H1 (cell line): ENCODE data around the gene CYP4B1. TPM values are rescaled to one million over a fixed set of nuclear protein-coding genes. Genes with fewer than 3 reads are reported as not detected.

ENCODE experiments used
- CTBP2 ChIP-seq: IDR thresholded peaks from 2 replicates; pipeline ENCODE4 v1.7.0; 2011; ENCODE audit warnings: borderline replicate concordance, mild to moderate bottlenecking, moderate library complexity, mixed read lengths, low read length; ENCODE audit not compliant: insufficient read depth, insufficient read length
- SIRT6 ChIP-seq: IDR thresholded peaks from one replicate; pipeline ENCODE4 v1.7.1; 2012; ENCODE audit warnings: low read length, inconsistent platforms
- SP2 ChIP-seq: IDR thresholded peaks from 2 replicates; pipeline ENCODE4 v1.6.1; 2012; ENCODE audit warnings: mild to moderate bottlenecking, low read length, inconsistent platforms
- TAF1 ChIP-seq: IDR thresholded peaks from 2 replicates; pipeline ENCODE4 v1.6.1; 2011; ENCODE audit warnings: mild to moderate bottlenecking, low read depth, low read length
- TBP ChIP-seq: IDR thresholded peaks from 2 replicates; pipeline ENCODE4 v1.6.1; 2011; ENCODE audit warnings: low read depth, low read length, improper control_type of control experiment
- polyA plus RNA-seq, 7 experiments: library from polyadenylated mRNA; depleted of rRNA in 3 of 7; stranded (reverse) in 5 of 7; unstranded in 2 of 7; fragments of >200 nt in 5 of 7; fragments of 200-250 nt in 2 of 7; gene quantifications; 1 replicate in 5 of 7; 2 replicates in 1 of 7; 4 replicates in 1 of 7; pipeline versions ENCODE4 v1.2.1 to v1.2.3, GENCODE V29; 2011 to 2013; ENCODE audit warnings: missing spikeins in 2 of 7, mixed read lengths in 2 of 7
- total RNA-seq: library from RNA; stranded (reverse); fragmentation: NEBNext Ultra II Directional; extraction: Animal tissue kit (Norgen Biotek cat#: 25700); gene quantifications from 2 replicates; pipeline ENCODE4 v1.2.1, GENCODE V29; 2021
- TF ChIP-seq, protein P1 (sequence below): IDR thresholded peaks from 2 replicates; pipeline ENCODE4 v1.6.1; 2011; ENCODE audit warnings: low read depth, mild to moderate bottlenecking, low read length; ENCODE audit not compliant: insufficient read depth

The CYP4B1 gene
- total and polyA plus RNA-seq, 2 of the 8 experiments (the other 6 are each of a cell fraction or from before 2014, with no cell fraction given), result 0.23 TPM; not detected in 1

DNA sequence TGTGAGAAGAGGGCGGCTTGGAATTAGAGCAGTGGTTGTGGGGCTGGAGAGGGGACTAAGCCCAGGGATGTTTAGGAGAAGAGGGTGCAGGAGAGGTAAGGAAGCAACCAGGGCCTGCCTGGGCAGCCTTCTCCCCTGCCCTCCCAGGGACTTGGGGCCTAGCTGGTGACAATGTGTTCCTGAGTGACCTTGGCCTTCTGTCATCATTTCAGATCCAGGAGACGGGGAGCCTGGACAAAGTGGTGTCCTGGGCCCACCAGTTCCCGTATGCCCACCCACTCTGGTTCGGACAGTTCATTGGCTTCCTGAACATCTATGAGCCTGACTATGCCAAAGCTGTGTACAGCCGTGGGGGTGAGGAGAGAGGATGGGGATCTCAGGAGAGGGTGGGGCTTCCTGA is 11.8 kb downstream of the CYP4B1 start (continued):
- TF ChIP-seq, protein P1, sequence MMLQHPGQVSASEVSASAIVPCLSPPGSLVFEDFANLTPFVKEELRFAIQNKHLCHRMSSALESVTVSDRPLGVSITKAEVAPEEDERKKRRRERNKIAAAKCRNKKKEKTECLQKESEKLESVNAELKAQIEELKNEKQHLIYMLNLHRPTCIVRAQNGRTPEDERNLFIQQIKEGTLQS, result no peak
- no peak for TF ChIP-seq TBP
- no peak for TF ChIP-seq TAF1
- TF ChIP-seq SIRT6, result no peak
- TF ChIP-seq SP2, result no peak
- TF ChIP-seq CTBP2, result no peak
